Body of pancreas (tissue), 4 donors: ENCODE data around the gene C3orf20. TPM values are rescaled to one million over a fixed set of nuclear protein-coding genes. Genes with fewer than 3 reads are reported as not detected.

Experiments
- ATAC-seq: fragments of 150-250 bp; one replicate; pipeline ENCODE4 v1.9.1; 2016
- DNase-seq, 4 donors: peaks; one replicate each; pipeline ENCODE4 v3.0.0-alpha.2; 2019
- H3K27ac ChIP-seq, 4 donors: fragments of 200-600 bp; sonication (generic); 1 replicate in 3 of 4; 2 replicates in 1 of 4; pipeline versions ENCODE4 v1.5.1 to v1.6.1; 2016 to 2019; ENCODE audit warnings: mild to moderate bottlenecking in 1 of 4, mixed read lengths in 1 of 4, moderate library complexity in 1 of 4
- H3K27me3 ChIP-seq, 2 donors: fragments of 200-600 bp; sonication (generic); one replicate each; pipeline ENCODE4 v1.6.0; 2016; ENCODE audit warnings: mild to moderate bottlenecking in 1 of 2
- H3K36me3 ChIP-seq, 2 donors: fragments of 200-600 bp; sonication (generic); replicated peaks in 1 of 2; 2 replicates each; pipeline ENCODE4 v1.5.1; 2016; ENCODE audit warnings: low read depth in 2 of 2; ENCODE audit not compliant: insufficient read depth in 1 of 2
- H3K4me1 ChIP-seq: fragments of 200-600 bp; sonication (generic); one replicate; pipeline ENCODE4 v1.6.0; 2016
- H3K4me3 ChIP-seq, 2 donors: fragments of 200-600 bp; sonication (generic); 1 replicate in 1 of 2; 2 replicates in 1 of 2; pipeline ENCODE4 v1.5.1; 2016 to 2019
- H3K9me3 ChIP-seq, 3 donors: fragments of 200-600 bp; sonication (generic); 1 replicate in 2 of 3; 2 replicates in 1 of 3; pipeline ENCODE4 v1.5.1; 2016
- CTCF ChIP-seq, 7 experiments: fragments of 450-650 bp in 4 of 7; fragments of 200-600 bp in 3 of 7; sonication (generic) in 3 of 7; IDR thresholded peaks; one replicate each; pipeline ENCODE4 v1.5.1; 2016 to 2019; ENCODE audit warnings: antibody characterized with exemption in 7 of 7
- POLR2A ChIP-seq, 3 donors: fragments of 450-650 bp; IDR thresholded peaks; one replicate each; pipeline ENCODE4 v1.6.1; 2016; ENCODE audit warnings: antibody characterized with exemption in 3 of 3, mild to moderate bottlenecking in 2 of 3
- WGBS, 2 donors: methylation state at CpG; one replicate each; pipeline ENCODE4 v1.1.5; 2017; 5-methylcytosine and 5-hydroxymethylcytosine counted together
- intact Hi-C: fragments of 100-400 bp; cut with DNase I; formaldehyde crosslinking; loops from one replicate; pipeline ENCODE4 v1.15.1; 2023
- total RNA-seq, 2 donors: library from RNA; depleted of rRNA; stranded (reverse); fragments of >200 nt; gene quantifications; one replicate each; pipeline ENCODE4 v1.1.0, GENCODE V29; 2016

Gene C3orf20
- total RNA-seq, 2 donors from 2014 or later: not detected

DNA sequence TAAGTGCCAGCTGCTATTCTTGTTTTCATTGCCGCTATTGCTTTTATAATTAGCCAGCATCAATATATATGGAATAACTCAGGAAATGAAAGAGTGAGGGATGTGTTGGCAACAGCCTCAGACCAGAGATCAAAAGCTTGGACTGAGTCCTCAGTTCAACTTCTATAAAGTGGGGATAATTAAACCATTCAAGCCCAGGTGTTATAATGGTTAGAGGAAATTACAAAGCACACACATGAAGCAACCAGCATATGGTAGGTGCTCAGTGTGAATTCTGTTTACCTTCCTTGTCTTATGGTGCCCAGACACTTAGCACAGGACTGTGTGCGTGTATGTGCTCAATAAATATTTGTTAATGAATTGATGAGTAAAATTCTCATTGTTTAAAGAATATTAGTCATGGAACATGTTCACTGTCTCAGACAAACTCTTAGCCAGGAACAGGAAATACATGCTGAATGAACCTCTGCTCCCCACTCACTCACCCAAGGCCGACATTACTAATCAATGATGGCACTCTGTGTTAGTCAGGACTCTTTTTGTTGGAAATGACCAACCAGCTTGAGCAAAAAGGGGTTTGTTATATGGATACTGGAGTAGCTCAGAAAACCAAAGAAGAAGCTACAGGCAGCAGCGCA lies 40.1 kb upstream of the C3orf20 start:
- Histone ChIP-seq H3K4me3 (no peak overlapping the region), H3K9me3 (no peaks in the 10 kb centered on the region), H3K27ac (no peak overlapping the region), H3K4me1 (no peaks in the 10 kb centered on the region), H3K36me3 (no peaks in the 10 kb centered on the region), H3K27me3 (no peaks in the 10 kb centered on the region)
- ATAC-seq (no peak), DNase-seq (no peak)
- 69 to 78% methylated on average over 4 of the region's 4 CpGs for WGBS, 2 donors
- intact Hi-C loops: loop anchor here (10.0 kb wide), 1 partner anchor 280 kb away; no protein-coding TSS in a partner anchor
- no peak for TF ChIP-seq POLR2A (IDR thresholded peaks at IDR 0.05)
- TF ChIP-seq CTCF (IDR thresholded peaks at IDR 0.05): no peak

DNA sequence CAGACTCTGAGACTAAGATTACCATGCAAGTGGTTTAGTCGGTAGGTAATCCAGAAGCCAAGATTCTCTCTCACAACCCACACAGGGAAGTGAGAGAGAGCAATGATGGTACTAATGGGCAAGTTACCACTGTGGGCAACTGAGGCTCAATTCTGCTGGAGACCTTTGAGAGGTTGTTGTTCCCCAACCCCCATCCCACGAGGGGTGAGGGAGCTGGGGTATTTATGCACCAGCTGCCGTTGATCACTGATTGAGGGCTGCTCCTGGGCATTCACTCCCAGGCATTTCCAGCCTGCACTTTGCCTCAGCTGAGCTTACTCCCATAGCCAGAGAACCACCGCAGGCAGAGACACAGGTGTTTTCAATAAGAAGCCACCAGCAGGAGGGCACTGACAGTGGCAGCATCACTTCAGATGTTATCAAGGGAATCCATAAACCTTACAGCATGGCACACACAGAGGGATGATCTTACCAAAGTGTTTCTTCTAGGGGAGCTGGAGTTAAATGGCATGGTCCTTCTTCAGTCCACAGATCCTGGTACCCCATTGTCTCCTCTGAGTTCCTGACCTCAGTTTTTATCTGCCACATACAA lies 38.3 kb upstream of the C3orf20 start:
- Histone ChIP-seq H3K27me3 (no peaks in the 10 kb centered on the region), H3K4me3 (no peak overlapping the region), H3K4me1 (no peaks in the 10 kb centered on the region), H3K36me3 (no peaks in the 10 kb centered on the region), H3K9me3 (no peaks in the 10 kb centered on the region), H3K27ac (no peak overlapping the region)
- no peak for TF ChIP-seq POLR2A (IDR thresholded peaks at IDR 0.05)
- TF ChIP-seq CTCF (IDR thresholded peaks at IDR 0.05): no peak
- DNase-seq (no peak), ATAC-seq (no peak)
- intact Hi-C loops: loop anchor here (10.0 kb wide), 1 partner anchor 278 kb away; no protein-coding TSS in a partner anchor
- WGBS, 2 donors: 53 to 70% methylated on average over 2 to 4 of the region's 4 CpGs

DNA sequence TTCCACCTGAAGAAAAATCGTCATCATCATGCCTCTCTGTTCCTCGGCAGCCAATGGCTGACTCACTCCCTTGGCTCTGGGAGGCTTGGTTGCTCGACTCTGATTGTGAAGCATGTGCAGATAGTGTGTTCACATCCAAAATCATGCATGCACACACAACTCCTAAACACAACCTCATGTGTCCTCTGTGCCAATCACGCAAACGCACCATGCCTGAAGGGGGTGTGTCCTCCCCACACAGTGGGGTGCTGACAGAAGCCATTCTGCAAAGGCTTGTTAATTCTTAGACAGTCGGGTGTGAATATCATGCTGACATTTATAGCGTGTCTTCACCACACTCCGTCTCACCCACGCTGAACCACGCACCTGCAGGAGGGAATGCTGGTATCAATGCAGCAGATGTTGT lies 34.8 kb upstream of the C3orf20 start:
- no peak overlapping the region for H3K27ac ChIP-seq
- intact Hi-C loops: no loop called here
- no peaks in the 10 kb centered on the region for H3K9me3 ChIP-seq
- no peak overlapping the region for H3K4me3 ChIP-seq
- 39 to 41% methylated on average over 8 to 10 of the region's 10 CpGs for WGBS, 2 donors
- no peaks in the 10 kb centered on the region for H3K27me3 ChIP-seq
- no peaks in the 10 kb centered on the region for H3K4me1 ChIP-seq
- H3K36me3 ChIP-seq: no peaks in the 10 kb centered on the region
- peak in 1 of 4 donors; percentile 37 for DNase-seq
- no peak for TF ChIP-seq CTCF (IDR thresholded peaks at IDR 0.05)
- TF ChIP-seq POLR2A (IDR thresholded peaks at IDR 0.05): no peak
- no peak for ATAC-seq

DNA sequence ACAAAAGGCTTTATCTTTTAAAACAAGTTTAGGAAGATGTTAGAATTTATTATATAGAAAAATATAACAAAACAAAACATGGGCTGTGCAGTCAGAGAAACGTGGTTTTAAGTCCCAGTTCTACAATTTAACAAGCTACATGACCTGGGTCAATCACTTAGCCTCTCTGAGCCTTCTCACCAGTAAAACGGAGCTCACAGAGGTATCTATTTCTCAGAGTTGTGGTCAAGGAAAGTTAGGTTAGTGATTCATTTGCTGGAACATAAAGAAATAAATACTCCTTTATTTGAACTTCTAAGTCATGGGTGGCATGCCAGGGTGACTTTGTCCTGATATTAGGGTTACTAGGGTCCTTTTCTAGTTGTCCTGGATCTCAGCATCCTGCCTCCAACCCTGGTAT lies 34.2 kb upstream of the C3orf20 start:
- H3K27me3 ChIP-seq: no peaks in the 10 kb centered on the region
- ATAC-seq (no peak), DNase-seq (no peak)
- WGBS, 2 donors: 15 to 20% methylated on average over 2 of the region's 2 CpGs
- H3K4me1 ChIP-seq: no peaks in the 10 kb centered on the region
- intact Hi-C loops: no loop called here
- no peak for TF ChIP-seq CTCF (IDR thresholded peaks at IDR 0.05)
- TF ChIP-seq POLR2A (IDR thresholded peaks at IDR 0.05): no peak
- no peak overlapping the region for H3K27ac ChIP-seq
- H3K36me3 ChIP-seq: no peaks in the 10 kb centered on the region
- H3K4me3 ChIP-seq: no peak overlapping the region
- H3K9me3 ChIP-seq: no peaks in the 10 kb centered on the region

DNA sequence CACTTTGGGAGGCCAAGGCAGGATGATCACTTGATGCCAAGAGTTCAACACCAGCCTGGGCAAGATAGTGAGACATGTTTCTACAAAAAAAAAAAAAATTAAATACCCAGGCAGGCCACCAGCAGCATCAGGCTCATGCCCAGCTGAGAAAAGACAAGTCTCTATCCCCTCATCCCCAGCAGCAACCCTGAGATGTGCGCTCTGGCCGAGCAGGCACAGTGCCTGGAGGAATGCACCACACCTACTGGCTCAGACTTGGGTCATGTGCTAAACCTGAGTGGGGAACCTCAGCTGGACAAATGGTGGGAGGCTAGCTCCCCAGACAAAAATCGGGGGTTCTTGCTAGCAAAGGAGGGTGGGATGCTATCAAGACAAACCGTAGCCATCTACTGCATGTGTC lies 33.6 kb upstream of the C3orf20 start:
- WGBS, 2 donors: 78 to 100% methylated on average over 2 to 4 of the region's 4 CpGs
- intact Hi-C loops: no loop called here
- no peaks in the 10 kb centered on the region for H3K36me3 ChIP-seq
- H3K4me1 ChIP-seq: no peaks in the 10 kb centered on the region
- no peaks in the 10 kb centered on the region for H3K9me3 ChIP-seq
- TF ChIP-seq POLR2A (IDR thresholded peaks at IDR 0.05) (no peak), CTCF (IDR thresholded peaks at IDR 0.05) (no peak)
- DNase-seq: no peak
- H3K4me3 ChIP-seq: no peak overlapping the region
- ATAC-seq: no peak
- no peaks in the 10 kb centered on the region for H3K27me3 ChIP-seq
- no peak overlapping the region for H3K27ac ChIP-seq
